ENCODE measurements around the gene SH2D2A.

The SH2D2A gene

DNA sequence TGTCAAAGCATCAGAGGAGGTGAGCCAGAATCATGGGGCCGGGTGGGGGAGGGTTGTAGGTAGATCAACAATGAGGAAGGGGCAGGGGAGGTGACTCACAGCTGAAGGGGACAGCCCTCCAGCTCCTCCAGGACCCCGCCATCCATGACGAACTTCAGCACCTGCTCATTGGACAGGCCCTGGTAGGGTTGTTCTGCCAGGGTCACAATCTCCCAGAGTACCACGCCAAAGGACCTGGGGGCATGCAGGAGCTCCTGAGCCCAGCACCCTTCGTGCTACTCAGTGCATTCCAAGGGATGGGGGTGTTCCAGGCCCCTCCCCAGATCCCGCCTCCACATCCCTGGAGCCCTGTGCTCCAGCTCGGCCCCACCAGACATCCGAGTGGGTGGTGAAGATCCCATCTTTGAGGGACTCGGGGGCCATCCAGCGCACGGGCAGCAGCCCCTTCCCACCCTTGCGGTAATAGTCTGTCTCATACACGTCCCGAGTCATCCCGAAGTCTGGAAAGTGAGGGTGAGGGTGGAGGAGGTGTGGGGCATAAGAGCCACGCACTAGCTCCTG is 24.7 kb upstream of the SH2D2A start:
- Histone ChIP-seq H2AFZ (ENCODE audit: low read length) (no peak overlapping the region), H3K27ac (ENCODE audit: low read depth, low read length, poor library complexity, severe bottlenecking) (no peak overlapping the region), H3K4me2 (ENCODE audit: low read length) (no peak overlapping the region), H3K4me1 (ENCODE audit: insufficient read depth, low read length, severe bottlenecking) (no peaks in the 10 kb centered on the region), H3K9me3 (ENCODE audit: low read length) (no peaks in the 10 kb centered on the region), H3K36me3 (ENCODE audit: insufficient read depth, low read length) (no peaks in the 10 kb centered on the region), H3K4me3 (ENCODE audit: low read depth, low read length, poor library complexity, severe bottlenecking) (no peak overlapping the region), H4K20me1 (ENCODE audit: insufficient read depth, low read length) (no peaks in the 10 kb centered on the region), H3K79me2 (ENCODE audit: insufficient read depth, low read length) (no peaks in the 10 kb centered on the region), H3F3A (ENCODE audit: insufficient read depth, low read length) (no peaks in the 10 kb centered on the region), H3K9ac (ENCODE audit: low read length) (no peak overlapping the region), H3K9me2 (ENCODE audit: low read depth, low read length) (no peaks in the 10 kb centered on the region), H3K27me3 (ENCODE audit: insufficient read depth, low read length) (no peaks in the 10 kb centered on the region)
- TF ChIP-seq, protein P1, sequence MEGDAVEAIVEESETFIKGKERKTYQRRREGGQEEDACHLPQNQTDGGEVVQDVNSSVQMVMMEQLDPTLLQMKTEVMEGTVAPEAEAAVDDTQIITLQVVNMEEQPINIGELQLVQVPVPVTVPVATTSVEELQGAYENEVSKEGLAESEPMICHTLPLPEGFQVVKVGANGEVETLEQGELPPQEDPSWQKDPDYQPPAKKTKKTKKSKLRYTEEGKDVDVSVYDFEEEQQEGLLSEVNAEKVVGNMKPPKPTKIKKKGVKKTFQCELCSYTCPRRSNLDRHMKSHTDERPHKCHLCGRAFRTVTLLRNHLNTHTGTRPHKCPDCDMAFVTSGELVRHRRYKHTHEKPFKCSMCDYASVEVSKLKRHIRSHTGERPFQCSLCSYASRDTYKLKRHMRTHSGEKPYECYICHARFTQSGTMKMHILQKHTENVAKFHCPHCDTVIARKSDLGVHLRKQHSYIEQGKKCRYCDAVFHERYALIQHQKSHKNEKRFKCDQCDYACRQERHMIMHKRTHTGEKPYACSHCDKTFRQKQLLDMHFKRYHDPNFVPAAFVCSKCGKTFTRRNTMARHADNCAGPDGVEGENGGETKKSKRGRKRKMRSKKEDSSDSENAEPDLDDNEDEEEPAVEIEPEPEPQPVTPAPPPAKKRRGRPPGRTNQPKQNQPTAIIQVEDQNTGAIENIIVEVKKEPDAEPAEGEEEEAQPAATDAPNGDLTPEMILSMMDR (IDR thresholded peaks at IDR 0.05; ENCODE audit: low read length) = no peak
- no peak for TF ChIP-seq EZH2 (IDR thresholded peaks at IDR 0.05; ENCODE audit: borderline replicate concordance, low read length)

DNA sequence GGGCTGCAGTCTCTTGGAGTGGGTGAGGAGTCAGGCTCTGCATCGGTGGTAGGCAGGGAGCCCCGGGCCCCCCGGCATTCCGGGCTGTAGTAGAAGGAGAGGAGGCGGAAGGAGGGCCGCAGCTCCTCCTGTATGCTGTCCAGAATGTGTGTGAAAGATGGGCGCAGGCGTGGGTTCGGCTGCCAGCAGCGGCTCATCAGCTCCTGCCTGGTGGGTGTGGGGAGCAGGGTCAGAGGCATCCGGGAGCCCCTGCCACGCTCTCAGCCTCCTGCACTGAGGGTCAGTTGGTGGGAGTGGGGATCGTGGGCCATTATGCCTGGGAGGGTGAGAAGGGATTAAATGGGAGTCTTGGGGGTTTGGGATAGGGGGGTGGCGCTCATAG is 24.2 kb upstream of the SH2D2A start:
- Histone ChIP-seq H3K9ac (ENCODE audit: low read length) (no peak overlapping the region), H3F3A (ENCODE audit: insufficient read depth, low read length) (no peaks in the 10 kb centered on the region), H2AFZ (ENCODE audit: low read length) (no peak overlapping the region), H3K9me3 (ENCODE audit: low read length) (no peaks in the 10 kb centered on the region), H3K4me2 (ENCODE audit: low read length) (no peak overlapping the region), H3K9me2 (ENCODE audit: low read depth, low read length) (no peaks in the 10 kb centered on the region), H4K20me1 (ENCODE audit: insufficient read depth, low read length) (no peaks in the 10 kb centered on the region), H3K27ac (ENCODE audit: low read depth, low read length, poor library complexity, severe bottlenecking) (no peak overlapping the region), H3K36me3 (ENCODE audit: insufficient read depth, low read length) (no peaks in the 10 kb centered on the region), H3K4me3 (ENCODE audit: low read depth, low read length, poor library complexity, severe bottlenecking) (no peak overlapping the region), H3K4me1 (ENCODE audit: insufficient read depth, low read length, severe bottlenecking) (no peaks in the 10 kb centered on the region), H3K27me3 (ENCODE audit: insufficient read depth, low read length) (no peaks in the 10 kb centered on the region), H3K79me2 (ENCODE audit: insufficient read depth, low read length) (no peaks in the 10 kb centered on the region)
- TF ChIP-seq EZH2 (IDR thresholded peaks at IDR 0.05; ENCODE audit: borderline replicate concordance, low read length) = no peak
- TF ChIP-seq, protein P1 (IDR thresholded peaks at IDR 0.05; ENCODE audit: low read length) = no peak

DNA sequence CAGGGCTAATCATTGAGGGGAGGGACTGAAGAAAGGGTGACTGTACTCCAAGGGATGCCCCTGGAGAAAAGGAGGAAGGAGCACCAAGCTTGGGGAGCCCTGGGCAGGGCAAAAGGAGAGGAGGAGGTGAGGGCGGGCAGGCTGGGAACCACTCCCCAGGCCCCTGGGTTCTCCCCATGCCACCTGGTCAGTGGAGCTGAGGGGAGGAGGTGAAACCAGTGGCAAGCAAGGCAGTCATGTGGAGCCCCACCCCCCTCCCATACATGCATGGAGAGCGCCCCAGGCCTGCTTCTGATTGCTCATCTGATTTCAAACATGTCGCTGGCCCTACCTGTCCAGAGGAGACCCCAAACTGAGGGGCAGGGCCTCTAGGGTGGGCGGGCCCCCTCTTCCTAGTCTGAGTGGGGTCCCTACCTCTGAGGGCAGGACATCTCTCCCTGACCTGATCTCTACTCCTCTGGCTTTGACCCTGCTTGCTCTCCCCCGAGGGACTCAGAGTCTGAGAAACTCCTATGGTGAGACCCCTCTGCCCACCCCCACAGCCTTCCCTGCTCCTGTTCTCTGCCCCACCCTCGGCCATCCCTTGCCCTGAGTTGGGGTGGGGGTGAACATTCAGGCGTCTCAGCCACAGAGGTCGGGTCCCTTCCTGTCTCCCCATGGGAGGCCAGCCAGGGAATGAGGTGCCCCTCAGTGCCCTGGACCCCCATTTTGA is 23.7 kb upstream of the SH2D2A start:
- H3F3A ChIP-seq (ENCODE audit: insufficient read depth, low read length) = no peaks in the 10 kb centered on the region
- no peak overlapping the region for H3K4me3 ChIP-seq (ENCODE audit: low read depth, low read length, poor library complexity, severe bottlenecking)
- TF ChIP-seq, protein P1 (IDR thresholded peaks at IDR 0.05; ENCODE audit: low read length) = no peak
- TF ChIP-seq EZH2 (IDR thresholded peaks at IDR 0.05; ENCODE audit: borderline replicate concordance, low read length) = no peak
- H3K36me3 ChIP-seq (ENCODE audit: insufficient read depth, low read length) = no peaks in the 10 kb centered on the region
- no peak overlapping the region for H3K4me2 ChIP-seq (ENCODE audit: low read length)
- no peak overlapping the region for H3K9ac ChIP-seq (ENCODE audit: low read length)
- no peaks in the 10 kb centered on the region for H3K27me3 ChIP-seq (ENCODE audit: insufficient read depth, low read length)
- no peaks in the 10 kb centered on the region for H3K79me2 ChIP-seq (ENCODE audit: insufficient read depth, low read length)
- H2AFZ ChIP-seq (ENCODE audit: low read length) = no peak overlapping the region
- no peaks in the 10 kb centered on the region for H4K20me1 ChIP-seq (ENCODE audit: insufficient read depth, low read length)
- H3K27ac ChIP-seq (ENCODE audit: low read depth, low read length, poor library complexity, severe bottlenecking) = no peak overlapping the region
- H3K9me2 ChIP-seq (ENCODE audit: low read depth, low read length) = no peaks in the 10 kb centered on the region
- no peaks in the 10 kb centered on the region for H3K4me1 ChIP-seq (ENCODE audit: insufficient read depth, low read length, severe bottlenecking)
- no peaks in the 10 kb centered on the region for H3K9me3 ChIP-seq (ENCODE audit: low read length)
